ENCODE results near the gene ADCYAP1R1.
A peak's percentile ranks its signal among the peaks of the same experiment; 100 is the strongest.

The ADCYAP1R1 gene

DNA sequence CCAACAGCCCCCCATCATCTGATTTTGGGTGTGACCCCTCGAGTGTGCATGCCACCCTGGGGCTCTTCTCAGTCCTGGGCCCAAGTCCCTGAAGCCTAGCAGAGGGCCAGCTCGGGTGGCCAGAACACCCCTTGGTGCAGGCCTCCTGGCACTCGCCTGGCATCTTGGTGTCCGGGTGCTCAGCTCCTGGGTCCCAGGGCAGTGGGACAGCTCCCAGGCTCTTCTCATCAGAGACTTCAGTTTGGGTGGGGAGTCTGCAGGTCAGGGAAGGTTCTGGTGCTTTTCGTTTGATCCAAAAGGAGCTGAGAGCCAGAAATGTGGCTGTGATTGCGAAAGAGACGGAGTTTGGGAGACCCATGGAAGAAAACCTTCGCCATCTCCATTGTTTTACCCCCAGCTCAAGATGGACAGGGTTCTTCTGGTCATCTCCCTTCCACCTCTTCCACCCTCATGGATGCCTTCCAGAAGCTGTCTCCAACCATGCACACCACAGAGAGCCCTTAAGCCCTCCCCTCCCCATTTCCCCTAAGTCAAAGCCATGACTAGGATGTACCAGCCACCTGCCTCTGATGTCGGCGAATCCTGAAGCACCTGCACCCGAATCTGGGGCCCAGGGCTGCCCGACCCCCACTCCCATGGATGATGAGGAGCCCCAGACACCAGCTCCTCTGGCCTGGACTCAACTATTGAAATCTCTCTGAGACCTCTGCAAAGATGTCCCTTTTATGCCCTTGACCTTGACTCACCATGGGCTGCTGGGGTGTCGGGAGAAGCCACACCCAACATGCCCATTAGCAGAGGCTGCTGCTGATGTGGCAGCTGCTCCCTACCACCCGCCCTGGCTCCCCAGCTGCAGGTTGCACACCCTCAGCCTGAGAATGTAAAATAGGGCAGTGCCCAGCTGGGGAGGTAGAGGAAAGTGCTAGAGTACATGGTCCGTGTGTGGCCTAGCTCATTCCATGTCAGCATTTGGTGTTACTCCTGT lies 55.3 kb downstream of the ADCYAP1R1 start:
- DNase-seq: no peak

DNA sequence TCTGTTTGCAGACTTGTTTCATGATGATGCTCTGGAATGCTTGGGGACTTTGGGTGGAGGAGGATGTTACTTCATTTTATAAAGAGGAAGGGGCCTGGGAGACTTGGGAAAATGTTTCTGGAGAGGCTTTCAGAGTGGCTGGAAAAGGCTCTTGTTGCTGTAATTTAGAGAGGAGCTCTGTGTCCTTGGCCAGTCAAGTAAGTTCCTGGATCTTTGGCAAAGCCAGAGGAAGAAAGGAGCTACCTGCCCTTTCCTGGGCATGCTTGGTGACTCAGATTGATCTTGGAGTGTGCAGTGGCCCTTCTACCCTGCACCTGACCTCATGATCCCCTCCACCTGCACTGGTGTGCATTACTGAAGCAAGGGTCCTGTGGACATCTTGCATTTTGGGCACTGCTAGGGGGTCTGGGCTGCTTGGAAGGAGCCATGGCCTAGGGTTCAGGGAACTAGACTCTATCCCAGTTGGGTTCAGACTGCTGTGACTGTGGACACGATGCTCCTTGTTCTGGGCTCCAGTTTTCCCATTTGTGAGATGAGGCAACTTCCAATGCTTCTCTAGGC lies 56.1 kb downstream of the ADCYAP1R1 start:
- DNase-seq: no peak

DNA sequence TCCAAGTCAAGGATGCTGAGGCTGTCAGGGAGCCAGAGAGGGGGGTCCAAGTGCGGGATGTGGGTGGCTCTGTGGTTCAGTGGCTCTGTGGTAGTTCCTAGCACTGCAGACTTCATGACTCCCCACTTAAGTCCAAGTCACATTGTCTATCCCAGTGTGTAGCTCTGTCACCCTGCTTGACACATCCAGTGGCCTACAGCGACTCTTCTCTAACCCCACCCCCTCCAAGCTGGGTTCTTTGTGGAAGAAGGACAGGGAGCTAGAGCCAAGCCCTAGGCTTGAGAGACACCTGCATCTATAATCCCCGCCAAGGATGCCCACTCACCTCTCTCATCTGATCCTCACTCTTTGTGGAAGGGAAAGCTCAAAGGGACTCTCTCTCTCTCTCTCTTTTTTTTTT lies 57.6 kb downstream of the ADCYAP1R1 start:
- no peak for DNase-seq

DNA sequence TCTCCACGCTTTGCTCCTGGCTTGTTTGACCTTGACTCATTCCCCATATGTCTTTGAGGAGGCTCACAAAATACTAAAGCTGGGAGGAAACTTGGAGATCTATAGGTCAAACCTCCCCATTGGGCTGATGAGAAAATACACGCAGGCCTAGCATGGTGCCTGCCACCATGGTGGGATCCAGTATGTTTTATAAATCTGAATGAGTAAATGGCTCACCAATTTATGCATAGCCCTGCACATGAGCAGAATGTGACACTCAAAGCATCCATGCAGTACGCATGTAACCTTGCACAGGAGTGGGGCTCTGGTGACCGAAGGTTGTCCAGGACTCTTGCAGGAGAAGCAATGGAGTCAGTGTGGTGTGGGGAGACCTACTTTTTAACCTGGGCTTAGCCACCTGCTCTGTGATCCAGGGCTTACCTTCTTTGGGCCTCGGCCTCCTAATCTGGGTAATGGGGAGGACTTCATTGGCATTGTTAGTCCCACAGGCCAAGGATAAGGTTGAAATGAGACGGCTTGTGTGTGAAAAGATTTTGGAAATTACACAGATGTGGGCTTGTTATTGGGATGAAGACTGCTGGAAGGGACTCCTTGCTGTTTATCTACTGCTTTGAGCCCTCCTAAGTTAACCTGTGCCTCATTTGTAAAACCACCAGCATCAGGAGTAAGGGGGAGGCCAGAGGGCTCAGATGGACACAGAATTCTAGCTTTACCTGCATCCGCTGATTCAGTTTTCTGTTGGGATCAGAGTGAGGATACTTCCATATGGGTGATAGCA lies 58.4 kb downstream of the ADCYAP1R1 start:
- DNase-seq: no peak

DNA sequence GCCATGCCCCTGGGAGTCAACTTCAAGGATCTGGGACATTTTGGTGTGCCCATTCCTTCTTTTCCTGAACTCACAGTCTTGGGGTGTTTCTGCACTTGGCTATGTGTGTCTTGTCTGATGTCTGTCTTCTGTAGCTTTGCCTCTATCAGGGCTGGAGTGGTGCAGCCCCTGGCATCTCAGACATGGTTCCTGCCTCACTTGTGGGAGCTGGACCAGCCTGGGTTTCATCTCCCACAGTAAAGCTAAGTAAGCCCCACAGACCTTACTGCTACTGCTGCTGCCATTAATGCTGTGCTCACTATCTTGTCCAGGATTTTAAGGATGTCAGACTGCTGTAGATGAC lies 59.0 kb downstream of the ADCYAP1R1 start:
- DNase-seq: no peak

DNA sequence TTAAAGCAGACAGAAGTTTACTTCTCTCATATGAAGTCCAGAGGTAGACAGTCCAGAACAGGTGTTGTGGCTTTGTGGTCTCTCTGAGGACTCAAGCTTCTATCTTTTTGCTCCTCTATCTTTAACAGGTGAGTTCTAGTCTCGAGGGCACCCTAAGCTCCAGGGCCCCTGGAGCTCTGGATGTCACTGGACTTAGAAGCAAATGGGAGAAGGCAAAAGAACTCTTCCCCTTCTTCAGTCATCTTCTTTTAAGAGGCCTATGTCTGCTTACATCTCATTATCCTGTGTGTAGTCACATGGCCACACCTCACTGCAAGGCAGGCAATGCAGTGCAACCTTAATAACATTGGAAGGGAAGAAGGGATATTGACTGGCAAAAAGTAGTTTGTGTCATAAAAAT lies 61.6 kb downstream of the ADCYAP1R1 start:
- no peak for DNase-seq

DNA sequence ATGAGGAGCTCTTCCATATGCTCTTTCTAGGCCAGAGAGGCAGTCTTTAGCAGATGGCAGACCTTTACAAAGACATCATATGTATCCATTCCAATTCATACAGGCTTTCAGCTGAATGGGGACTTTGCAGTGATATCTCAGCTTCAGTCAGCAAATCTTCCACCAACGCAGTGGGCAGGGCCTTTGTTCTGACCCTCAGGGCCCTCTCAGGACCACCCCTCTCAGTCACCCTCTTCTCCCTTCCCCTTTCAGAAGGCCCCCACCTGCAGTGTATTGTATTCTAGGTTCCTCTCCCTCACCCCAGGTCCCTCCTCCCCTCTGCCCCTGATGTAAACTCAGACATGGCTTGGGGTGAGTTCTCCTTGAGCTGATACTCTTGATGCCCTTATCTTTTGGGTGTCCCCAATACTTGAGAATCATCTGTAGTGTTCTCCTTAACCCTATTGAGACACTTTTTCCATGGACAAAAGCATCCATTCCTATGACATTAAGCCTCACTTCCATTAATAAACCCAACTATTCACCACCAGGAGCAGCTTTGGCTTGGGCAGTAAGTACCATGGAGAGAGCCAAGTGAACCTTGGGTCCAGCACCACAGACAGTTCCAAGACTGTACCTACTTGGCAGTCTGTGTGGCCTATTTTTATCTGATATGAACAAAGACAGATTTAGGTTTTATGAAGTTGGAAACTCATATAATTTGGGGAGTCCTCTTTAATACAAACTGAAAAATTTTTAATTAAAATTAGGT lies 62.7 kb downstream of the ADCYAP1R1 start:
- no peak for DNase-seq

DNA sequence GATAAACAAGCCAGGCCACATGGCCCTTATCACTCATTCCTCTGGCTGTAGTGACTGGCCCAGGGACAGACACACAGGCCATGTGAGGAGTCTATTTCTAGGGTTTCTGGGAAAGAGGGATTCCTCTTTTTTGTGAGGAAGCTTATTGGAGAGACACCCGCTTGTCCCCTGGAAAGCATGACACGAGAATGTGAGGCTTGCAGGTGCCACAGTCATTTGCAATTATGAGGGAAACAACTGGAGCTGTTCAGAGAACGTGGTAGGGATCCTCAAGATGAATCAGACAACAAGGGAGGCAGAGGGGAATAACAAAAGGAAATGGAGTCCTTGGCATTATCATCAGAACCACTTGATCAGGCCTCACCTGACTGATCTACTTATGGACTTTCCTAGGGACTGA lies 64.5 kb downstream of the ADCYAP1R1 start:
- no peak for DNase-seq

DNA sequence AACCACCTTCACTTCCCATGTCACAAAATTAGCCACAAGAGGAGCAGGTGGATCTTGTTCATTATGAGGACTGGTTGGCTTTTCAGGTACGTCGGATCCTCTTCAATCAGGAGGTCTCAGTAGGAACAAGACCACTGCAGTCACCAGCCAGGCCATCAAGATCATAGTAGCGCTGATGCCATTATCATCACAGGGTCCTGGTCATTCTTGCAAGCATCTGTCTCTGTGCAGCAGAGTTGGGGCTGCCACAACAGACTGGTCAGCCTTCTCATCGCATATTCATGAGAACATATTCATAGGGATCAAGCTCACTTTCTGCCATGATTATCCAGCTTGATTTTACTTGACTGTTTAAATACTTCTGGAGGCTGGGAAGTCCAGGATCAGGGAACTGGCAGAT lies 67.1 kb downstream of the ADCYAP1R1 start:
- DNase-seq: no peak

DNA sequence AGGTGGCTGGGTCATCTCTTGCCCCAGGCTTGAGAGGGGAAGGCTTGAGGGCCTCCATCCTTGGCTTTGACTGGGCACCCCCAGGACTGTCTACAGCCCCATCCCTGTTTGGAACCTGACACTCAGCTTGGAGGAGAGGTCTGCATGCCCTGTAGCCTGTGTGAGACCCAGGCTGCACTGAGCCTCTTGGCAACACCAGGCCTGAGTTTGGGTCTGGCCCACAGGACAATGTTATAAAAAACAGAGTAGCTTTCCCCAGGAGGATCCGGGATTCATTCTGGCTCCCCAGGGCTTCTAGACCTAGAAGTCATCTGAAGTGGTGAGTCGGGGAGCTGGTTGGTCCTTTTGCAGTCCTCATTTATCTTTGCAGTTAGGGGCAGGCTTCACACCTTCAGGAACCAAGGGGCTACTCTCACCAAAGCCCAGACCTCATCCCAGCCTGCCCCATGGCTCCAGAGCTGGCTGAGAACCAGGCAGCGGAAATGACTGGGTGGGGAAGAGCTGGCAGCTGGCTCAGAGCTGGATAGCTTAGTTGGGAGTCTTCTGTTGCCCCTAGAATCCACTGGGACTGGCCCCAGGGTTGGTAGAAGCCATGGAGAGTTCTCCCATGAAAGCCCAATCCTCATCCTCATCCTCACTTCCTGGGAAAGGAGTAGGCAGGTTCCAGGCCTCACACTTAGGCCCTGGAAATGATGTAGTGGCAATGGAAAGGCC lies 68.8 kb downstream of the ADCYAP1R1 start:
- no peak for DNase-seq

DNA sequence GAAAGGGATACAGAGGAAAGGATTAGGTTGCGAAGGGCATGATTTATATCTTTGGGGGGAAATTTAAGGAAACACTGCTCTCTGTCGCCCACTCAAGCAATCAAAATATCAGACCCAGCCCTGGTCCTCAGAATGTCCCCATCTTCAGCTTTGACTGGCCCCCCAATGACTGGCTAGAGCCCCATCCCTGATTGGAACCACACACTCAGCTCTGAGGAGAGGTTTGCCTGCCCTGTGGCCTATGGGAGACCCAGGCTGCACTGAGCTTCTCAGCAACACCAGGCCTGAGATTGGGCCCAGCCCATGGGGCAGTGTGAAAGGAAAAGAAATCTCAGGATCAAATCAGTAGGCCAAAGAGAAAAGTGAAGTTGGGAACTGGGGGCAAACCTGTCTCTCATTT lies 69.5 kb downstream of the ADCYAP1R1 start:
- DNase-seq: no peak

DNA sequence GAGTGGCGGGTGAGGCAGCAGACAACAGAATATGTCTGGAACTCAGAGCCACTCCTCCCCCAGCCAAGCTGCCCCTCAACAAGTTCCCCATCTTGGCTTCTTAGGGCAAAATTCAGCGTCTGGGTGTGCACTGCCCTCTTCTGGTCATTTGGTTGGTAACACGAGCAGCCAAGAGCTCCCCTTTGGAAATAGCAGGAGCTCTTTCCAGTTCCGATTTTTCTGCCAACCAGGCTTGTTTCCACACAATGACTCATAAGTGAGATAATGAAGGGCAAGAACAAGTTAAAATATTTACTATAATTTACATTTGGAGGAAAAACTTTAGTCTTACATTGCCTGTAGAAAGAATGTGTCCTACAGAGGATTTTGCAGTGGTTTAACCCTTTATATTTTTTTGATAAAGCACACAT lies 70.5 kb downstream of the ADCYAP1R1 start:
- DNase-seq: peak; percentile 27 to 36

DNA sequence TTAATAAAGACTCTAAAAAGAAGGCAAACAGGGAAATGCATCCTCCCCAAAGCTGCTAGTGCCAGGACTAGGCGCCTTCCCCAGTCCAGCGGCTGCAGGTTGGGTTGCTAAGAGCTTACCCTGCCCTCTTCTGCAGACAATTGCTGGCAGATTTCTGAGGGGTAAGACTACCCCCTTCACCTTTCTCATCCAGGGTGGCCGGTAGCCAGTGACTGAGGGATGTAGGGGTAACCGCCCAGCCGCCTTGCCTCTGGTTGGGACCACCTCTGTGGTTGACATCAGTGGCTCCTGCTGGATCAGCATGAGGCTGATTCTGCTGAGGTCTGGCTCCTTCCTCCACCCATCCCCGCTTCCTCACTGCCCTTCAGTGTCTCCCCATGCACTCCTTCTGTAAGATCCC lies 71.2 kb downstream of the ADCYAP1R1 start:
- DNase-seq: no peak

DNA sequence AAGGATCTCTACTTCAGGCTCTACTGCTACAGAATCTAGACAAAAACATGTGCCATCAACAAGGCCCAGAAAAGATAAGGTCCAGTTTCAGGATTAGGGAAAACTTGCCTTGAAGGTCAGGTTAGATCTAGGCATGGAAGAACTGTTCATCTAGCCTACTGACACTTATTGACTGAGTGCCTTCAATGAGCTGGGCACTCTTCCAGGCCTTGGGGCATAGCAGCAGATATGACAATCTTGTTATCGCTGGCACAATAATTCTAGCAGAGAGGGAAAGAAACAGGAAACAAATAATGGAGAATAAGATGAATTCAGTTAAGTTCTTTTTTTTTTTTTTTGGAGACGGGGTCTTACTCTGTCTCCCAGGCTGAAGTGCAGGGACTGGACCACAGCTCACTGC lies 71.6 kb downstream of the ADCYAP1R1 start:
- no peak for DNase-seq

DNA sequence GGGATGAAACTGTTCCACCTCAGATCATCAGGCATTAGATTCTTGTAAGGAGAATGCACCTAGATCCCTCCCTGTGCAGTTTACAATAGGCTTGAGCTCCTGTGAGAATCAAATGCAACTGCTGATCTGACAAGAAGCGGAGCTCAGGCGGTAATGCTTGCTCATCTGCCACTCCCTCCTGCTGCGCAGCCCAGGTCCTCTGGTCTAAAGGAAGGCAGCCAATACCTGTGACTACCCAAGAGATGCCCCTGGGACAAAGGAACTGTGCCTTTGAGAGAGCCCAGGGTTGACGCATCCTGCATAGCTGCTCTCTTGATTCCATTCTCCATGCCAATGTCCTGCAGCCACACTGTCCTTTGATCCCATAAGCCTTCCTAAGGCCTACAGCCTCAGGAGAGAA lies 73.1 kb downstream of the ADCYAP1R1 start:
- no peak for DNase-seq

DNA sequence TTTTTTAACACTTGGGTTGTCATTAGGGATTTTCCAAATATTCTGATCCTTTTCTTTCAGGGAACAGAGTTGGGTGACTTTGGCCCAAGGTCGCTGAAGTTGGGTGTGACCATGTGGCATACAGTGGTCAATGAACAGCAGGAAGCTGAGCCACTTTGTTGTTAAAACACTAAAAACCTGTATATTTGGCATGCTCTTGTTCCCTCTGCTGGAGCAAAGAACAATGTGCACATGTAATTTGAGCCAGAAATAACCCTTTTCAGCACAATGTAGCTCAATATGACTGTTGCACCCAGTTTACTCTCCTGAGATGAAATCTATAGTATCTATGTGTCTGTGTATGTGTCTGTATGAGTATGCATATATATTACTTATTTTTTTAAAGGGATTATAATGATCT lies 74.9 kb downstream of the ADCYAP1R1 start:
- no peak for DNase-seq

DNA sequence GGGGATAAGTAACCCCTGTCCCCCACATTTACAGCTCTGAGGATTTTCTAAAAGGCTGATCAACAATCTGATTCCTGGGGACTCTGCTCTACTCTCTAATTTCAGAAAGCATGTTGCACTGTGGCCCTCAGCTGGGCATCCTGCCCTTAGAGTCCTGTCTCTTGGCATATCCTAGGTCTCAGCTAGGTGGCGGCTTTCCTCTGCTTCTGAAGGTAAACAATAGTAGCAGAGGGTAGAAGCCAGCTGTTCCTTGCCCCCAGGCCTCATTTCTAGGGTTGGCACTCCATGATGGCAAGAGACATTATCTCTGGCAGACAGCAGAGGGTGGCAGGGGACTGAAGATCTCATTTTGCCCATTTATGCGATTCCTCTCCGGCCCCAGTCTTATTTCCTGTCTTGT lies 77.0 kb downstream of the ADCYAP1R1 start:
- DNase-seq: no peak

DNA sequence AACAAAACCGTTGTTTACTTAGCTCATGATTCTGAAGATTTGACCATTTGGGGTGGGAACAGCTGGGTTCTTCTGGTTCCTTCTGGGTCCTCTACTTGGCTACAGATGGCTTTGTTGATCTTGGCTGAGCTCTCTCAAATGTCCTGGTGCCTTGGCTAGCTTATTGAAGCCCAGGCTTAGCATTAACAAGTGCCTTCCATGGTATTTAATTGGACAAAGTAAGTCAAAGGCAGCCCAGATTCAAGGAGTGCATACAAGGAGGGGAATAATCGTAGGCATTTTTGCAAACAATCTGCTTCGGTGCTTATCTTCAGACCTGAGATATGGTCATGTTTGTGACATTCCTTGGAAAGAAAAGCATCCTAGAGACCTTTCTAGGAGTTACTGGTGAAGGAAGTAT lies 81.4 kb downstream of the ADCYAP1R1 start:
- no peak for DNase-seq

DNA sequence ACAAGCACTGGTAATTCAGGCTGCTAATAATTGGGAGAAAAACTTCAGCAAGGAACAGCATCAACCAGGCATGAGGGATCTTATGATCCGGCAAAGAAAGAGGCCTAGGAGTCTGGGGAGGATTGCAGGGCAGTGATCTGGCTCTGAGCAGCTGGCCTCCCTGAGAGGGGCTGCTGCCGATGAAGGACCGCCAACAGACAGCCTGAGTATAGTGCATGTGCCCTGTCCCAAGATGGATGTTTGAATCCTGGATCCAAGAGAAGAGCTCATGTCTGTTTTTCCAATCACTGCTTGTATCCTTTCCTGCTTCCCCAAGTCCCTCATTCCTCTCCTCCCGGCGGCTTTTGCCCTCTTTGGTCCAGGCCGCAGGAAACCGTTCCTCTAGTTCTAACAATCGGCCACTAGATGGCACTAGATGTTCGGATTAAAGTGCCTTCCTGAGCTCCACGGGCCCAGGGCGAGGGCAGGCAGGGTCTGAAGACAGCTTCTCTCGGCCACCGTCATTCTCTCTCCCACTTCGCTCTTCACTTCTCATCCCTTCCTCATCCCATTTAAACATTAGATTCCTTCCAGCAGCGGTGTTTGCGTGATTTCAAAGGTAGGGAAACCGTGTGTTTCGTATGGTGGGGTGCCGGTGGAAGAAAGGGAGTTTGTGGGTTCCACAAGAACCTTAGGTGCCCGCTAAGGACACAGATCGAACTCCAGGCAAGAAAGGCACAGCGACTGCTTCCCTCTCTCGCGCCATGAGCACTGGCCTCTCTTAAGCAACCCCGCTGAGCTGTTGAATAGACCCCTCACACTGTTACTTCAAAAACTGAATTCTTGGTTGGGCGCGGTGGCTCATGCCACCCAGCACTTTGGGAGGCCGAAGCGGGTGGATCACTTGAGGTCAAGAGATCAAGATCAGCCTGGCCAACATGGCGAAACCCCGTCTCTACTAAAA lies 82.4 kb downstream of the ADCYAP1R1 start:
- DNase-seq: peak; percentile 11 to 48

DNA sequence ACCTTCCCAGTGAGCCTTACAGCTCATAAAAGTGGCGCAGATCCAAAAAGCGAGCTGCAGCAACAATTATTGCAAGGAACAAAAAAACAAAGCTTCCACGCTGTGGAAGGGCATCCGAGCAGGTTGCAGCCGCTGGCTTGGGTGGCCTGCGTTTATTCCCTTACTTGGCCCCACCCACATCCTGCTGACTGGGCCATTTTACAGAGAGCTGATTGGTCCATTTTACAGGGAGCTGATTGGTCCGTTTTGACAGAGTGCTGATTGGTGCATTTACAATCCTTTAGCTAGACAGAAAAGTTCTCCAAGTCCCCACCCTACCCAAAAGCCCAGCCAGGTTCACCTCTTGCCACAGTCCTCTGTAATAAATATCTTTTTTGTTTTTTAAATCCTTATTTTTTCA lies 85.1 kb downstream of the ADCYAP1R1 start:
- no peak for DNase-seq

DNA sequence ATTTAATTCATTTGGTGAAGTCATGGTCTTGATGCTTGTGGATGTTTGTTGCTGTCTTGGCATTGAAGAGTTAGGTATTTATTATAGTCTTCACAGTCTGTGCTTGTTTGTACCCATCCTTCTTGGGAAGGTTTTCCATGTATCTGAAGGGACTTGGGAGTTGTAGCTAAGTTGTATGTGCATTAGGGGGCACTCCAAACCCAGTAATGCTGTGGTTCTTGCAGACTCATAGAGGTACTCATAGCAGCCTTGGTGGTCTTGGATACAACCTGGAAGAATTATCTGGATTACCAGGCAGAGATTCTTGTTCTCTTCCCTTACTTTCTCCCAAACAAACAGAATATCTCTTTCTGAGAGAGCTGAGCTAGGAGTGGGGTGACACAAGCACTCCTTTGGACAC lies 93.2 kb downstream of the ADCYAP1R1 start:
- no peak for DNase-seq
